Adipocyte (in vitro differentiated cells): ENCODE measurements around the gene MYO5B.
A peak's percentile ranks its signal among the peaks of the same experiment; 100 is the strongest.
"Not testable (repeated sequence)": the region's sequence is repeated elsewhere in the genome, so short reads cannot be mapped to it uniquely, and the experiment has no call there.

Source experiments
- DNase-seq: peaks from one replicate; pipeline ENCODE4 v3.0.0-alpha.2; 2015; ENCODE audit warnings: low read depth
- H3K27me3 ChIP-seq: replicated peaks from 2 replicates; pipeline ENCODE4 v1.7.0; 2013; ENCODE audit warnings: mild to moderate bottlenecking, low read length, moderate library complexity; ENCODE audit not compliant: control insufficient read depth, insufficient read depth
- H3K36me3 ChIP-seq: 2 replicates; pipeline ENCODE4 v1.7.0; 2013; ENCODE audit warnings: low read length, mild to moderate bottlenecking, moderate library complexity; ENCODE audit not compliant: control insufficient read depth, insufficient read depth, severe bottlenecking
- H3K4me1 ChIP-seq: 2 replicates; pipeline ENCODE4 v1.7.0; 2013; ENCODE audit warnings: mild to moderate bottlenecking, low read length, moderate library complexity; ENCODE audit not compliant: control insufficient read depth, insufficient read depth
- H3K4me3 ChIP-seq: 2 replicates; pipeline ENCODE4 v1.7.0; 2013; ENCODE audit warnings: mild to moderate bottlenecking, low read length, moderate library complexity
- H3K9ac ChIP-seq: 2 replicates; pipeline ENCODE4 v1.7.0; 2013; ENCODE audit warnings: mild to moderate bottlenecking, low read length, moderate library complexity
- H3K9me3 ChIP-seq: 2 replicates; pipeline ENCODE4 v1.7.0; 2013; ENCODE audit warnings: mild to moderate bottlenecking, low read length, moderate library complexity; ENCODE audit not compliant: control insufficient read depth

MYO5B gene

DNA sequence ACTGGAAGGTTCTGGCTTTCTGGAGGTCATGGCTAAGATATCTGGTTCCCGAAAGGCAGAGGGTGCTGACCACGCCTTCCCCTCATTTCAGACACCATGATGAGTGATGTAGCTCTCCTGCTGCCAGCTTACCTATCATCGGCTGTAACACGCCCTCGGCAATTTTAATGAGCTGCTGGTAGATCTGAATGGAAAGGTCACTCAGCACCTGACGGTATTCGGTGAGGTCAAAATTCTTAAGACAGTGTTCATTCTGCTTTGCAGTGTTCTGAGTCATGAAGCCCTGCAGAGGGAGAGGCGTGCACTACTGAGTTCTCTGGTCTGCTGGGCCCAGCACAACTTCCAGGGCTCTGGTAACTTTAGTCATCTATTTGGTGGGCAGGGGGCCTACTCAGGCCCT lies 355.9 kb downstream of the MYO5B start:
- Histone ChIP-seq H3K4me3 (no peak overlapping the region), H3K9me3 (no peaks in the 10 kb centered on the region), H3K27me3 (no peaks in the 10 kb centered on the region), H3K4me1 (peaks cover 34% of the 10 kb centered on the region), H3K9ac (no peak overlapping the region), H3K36me3 (no peaks in the 10 kb centered on the region)
- DNase-seq: no peak

GRCh38 chr18:49838381-49838780 lies 356.6 kb downstream of the MYO5B start:
- Histone ChIP-seq H3K4me3 (no peak overlapping the region), H3K36me3 (no peaks in the 10 kb centered on the region), H3K4me1 (peaks cover 37% of the 10 kb centered on the region), H3K27me3 (no peaks in the 10 kb centered on the region), H3K9ac (no peak overlapping the region), H3K9me3 (no peaks in the 10 kb centered on the region)
- no peak for DNase-seq

- no peaks in the 10 kb centered on the region for H3K9me3 ChIP-seq
- H3K9ac ChIP-seq: no peak overlapping the region
- no peak overlapping the region for H3K4me3 ChIP-seq
- no peaks in the 10 kb centered on the region for H3K27me3 ChIP-seq
- no peak for DNase-seq
- peaks cover 41% of the 10 kb centered on the region for H3K4me1 ChIP-seq
- no peaks in the 10 kb centered on the region for H3K36me3 ChIP-seq
These were observed 357.1 kb downstream of the MYO5B start for GRCh38 chr18:49837889-49838288.

DNA sequence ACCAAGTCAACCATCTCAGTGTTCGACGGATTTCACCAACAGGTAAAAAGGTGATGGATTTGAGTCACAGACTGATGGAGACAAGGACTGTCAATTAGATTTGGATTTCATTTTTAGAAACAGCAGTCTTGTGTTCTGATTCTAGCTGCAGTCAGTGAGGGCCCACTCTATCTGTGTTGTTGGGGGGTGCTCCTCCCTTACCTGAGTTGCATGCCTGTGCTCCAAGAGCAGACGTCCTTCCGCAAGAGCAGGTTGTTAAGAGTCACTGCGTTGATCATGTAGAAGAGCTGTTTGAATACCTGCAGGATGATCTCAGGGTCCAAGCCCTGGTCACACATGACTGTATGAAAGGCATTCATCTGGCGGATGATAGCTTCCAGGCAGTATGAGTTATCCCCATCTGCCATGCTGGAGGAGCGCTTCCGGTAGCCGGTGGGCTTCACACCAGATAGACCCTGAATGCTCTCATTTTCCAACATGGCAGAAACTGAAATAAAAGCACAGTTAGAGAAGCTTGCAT lies 357.6 kb downstream of the MYO5B start:
- H3K9ac ChIP-seq, DNase-seq, H3K9me3 ChIP-seq, H3K4me3 ChIP-seq, H3K36me3 ChIP-seq, H3K27me3 ChIP-seq: not testable (repeated sequence)
- peaks cover 46% of the 10 kb centered on the region for H3K4me1 ChIP-seq

DNA sequence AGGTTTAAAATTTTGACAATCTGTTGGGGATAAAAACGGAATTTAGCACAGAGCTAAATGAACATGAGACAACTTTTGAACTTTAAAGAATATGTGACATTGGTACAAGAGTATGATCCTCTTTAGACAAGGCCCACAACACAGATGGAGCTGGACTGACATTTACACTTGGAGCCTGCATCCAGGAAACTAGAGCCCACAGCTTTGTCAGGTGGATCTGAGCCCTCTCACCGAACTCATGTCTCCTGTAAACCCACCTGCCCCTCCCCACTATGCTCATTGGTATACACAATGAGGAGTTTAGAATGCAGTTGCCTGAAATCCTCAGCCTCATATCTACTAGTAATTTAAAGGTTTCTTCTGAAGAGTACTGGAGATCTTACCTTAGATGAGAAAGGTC lies 359.5 kb downstream of the MYO5B start:
- H3K9ac ChIP-seq: no peak overlapping the region
- no peaks in the 10 kb centered on the region for H3K27me3 ChIP-seq
- H3K4me3 ChIP-seq: no peak overlapping the region
- no peaks in the 10 kb centered on the region for H3K36me3 ChIP-seq
- no peak for DNase-seq
- peaks cover 3% of the 10 kb centered on the region for H3K9me3 ChIP-seq
- peaks cover 43% of the 10 kb centered on the region for H3K4me1 ChIP-seq

GRCh38 chr18:49834258-49834657 lies 360.7 kb downstream of the MYO5B start:
- Histone ChIP-seq H3K4me1 (peaks cover 32% of the 10 kb centered on the region), H3K36me3 (no peaks in the 10 kb centered on the region), H3K9ac (peak overlapping the region; percentile 64), H3K9me3 (peaks cover 3% of the 10 kb centered on the region), H3K4me3 (no peak overlapping the region), H3K27me3 (no peaks in the 10 kb centered on the region)
- no peak for DNase-seq

DNA sequence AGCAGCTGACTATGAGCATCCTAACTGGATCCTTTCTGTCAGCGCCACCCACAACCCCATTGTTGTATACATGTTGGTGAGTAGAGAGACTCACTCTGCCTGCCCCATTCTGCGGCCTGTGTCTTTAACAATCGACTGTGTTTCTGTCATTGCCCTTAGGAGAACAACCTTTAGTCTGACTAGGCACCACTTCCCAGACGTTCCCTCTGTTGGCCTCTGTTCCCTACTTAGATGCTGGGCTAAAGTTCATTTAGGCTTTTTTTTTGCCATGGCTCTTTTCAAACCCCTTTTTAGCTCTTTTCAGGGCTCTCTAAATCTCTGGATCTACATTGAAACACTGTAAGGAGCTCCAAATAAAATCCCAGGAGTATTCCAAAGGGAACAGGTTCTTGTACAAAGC lies 361.1 kb downstream of the MYO5B start:
- peaks cover 31% of the 10 kb centered on the region for H3K4me1 ChIP-seq
- H3K36me3 ChIP-seq: no peaks in the 10 kb centered on the region
- H3K9ac ChIP-seq: peak overlapping the region; percentile 64
- H3K9me3 ChIP-seq: peaks cover 3% of the 10 kb centered on the region
- H3K4me3 ChIP-seq: no peak overlapping the region
- H3K27me3 ChIP-seq: no peaks in the 10 kb centered on the region
- DNase-seq: no peak

GRCh38 chr18:49832221-49832647 lies 362.7 kb downstream of the MYO5B start:
- no peaks in the 10 kb centered on the region for H3K36me3 ChIP-seq
- no peak overlapping the region for H3K4me3 ChIP-seq
- peaks cover 31% of the 10 kb centered on the region for H3K4me1 ChIP-seq
- H3K27me3 ChIP-seq: no peaks in the 10 kb centered on the region
- no peak overlapping the region for H3K9ac ChIP-seq
- DNase-seq: no peak
- H3K9me3 ChIP-seq: peaks cover 3% of the 10 kb centered on the region

DNA sequence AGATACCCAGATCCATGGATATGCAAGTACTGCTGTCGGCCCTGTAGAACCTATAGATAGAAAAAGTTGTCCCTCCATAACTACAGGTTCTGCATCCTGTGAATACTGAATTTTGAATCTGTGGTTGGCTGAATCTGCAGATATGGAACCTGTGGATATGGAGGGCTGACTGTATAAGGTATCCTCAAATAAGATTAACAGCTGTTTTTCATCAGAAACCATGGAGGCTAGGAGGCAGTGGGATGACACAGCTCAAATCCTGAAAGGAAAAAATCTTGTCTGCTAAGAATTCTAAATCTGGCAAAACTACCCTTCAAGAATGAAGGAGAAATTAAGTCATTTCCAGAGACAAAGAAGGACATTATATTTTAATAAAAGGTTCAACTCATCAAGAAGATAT lies 367.0 kb downstream of the MYO5B start:
- no peaks in the 10 kb centered on the region for H3K27me3 ChIP-seq
- H3K4me1 ChIP-seq: peaks cover 5% of the 10 kb centered on the region
- DNase-seq: no peak
- no peak overlapping the region for H3K4me3 ChIP-seq
- peaks cover 7% of the 10 kb centered on the region for H3K9me3 ChIP-seq
- H3K9ac ChIP-seq: no peak overlapping the region
- H3K36me3 ChIP-seq: no peaks in the 10 kb centered on the region

GRCh38 chr18:49819823-49820671 lies 374.9 kb downstream of the MYO5B start:
- H3K9ac ChIP-seq: no peak overlapping the region
- no peaks in the 10 kb centered on the region for H3K27me3 ChIP-seq
- DNase-seq: no peak
- no peaks in the 10 kb centered on the region for H3K9me3 ChIP-seq
- H3K36me3 ChIP-seq: no peaks in the 10 kb centered on the region
- peaks cover 4% of the 10 kb centered on the region for H3K4me1 ChIP-seq
- H3K4me3 ChIP-seq: no peak overlapping the region

DNA sequence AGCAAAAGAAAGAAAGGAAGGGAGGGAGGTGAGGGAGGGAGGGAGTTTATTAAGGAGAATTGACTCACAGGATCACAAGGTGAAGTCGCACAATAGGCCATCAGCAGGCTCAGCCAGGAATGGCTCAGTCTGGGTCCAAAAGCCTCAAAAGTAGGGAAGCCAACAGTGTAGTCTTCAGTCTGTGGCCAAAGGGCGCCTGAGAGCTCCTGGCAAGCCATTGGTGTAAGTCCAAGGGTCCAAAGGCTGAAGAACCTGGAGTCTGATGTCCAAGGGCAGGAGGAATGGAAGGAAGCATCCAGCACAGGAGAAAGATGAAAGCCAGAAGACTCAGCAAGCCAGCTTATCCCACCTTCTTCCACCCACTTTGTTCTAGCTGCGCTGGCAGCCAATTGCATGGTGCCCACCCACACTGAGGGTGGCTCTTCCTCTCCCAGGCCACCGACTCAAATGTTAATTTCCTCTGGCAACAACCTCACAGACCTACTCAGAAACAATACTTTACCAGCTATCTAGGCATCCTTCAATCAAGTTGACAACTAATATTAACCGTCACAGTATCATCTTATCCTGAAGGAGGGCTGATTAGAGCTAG lies 375.8 kb downstream of the MYO5B start:
- no peaks in the 10 kb centered on the region for H3K27me3 ChIP-seq
- no peak overlapping the region for H3K4me3 ChIP-seq
- H3K9me3 ChIP-seq: no peaks in the 10 kb centered on the region
- no peak for DNase-seq
- H3K9ac ChIP-seq: no peak overlapping the region
- H3K36me3 ChIP-seq: no peaks in the 10 kb centered on the region
- peaks cover 4% of the 10 kb centered on the region for H3K4me1 ChIP-seq
